HepG2 (cell line): ENCODE results near the gene TADA2A. TPM values are rescaled to one million over a fixed set of nuclear protein-coding genes. Genes with fewer than 3 reads are reported as not detected.

Experiments
- ATAC-seq: fragments of 200-7000 bp; cut with Tn5 transposase; 3 replicates; pipeline ENCODE4 v1.9.1; 2020; ENCODE audit warnings: mild to moderate bottlenecking, moderate library complexity
- BruUV-seq: library from RNA; stranded (reverse); fragments of 400-500 nt; replicated peaks from 2 replicates; lab custom pipeline; 2021; lab: Mats Ljungman, UMichigan
- CTCF ChIA-PET: fragments of 300-600 bp; formaldehyde crosslinking; extraction: SDS; loops from one replicate; lab custom pipeline; 2021; ENCODE audit warnings: low total read pairs, inconsistent platforms, low intra/inter-chr PET ratio; lab: Yijun Ruan, JAX
- POLR2A ChIA-PET: fragments of 350-600 bp; sonication (Branson Sonifier 250); formaldehyde crosslinking; loops from one replicate; lab custom pipeline; 2020; ENCODE audit warnings: antibody characterized with exemption, inconsistent platforms; lab: Yijun Ruan, JAX
- DNase-seq: peaks from one replicate; pipeline ENCODE4 v3.0.0-alpha.2; 2015; ENCODE audit warnings: low spot score
- FAIRE-seq: peaks from 3 replicates; lab custom pipeline; 2011; peaks lifted over from hg19 to GRCh38; lab: Jason Lieb, UNC
- H2AFZ ChIP-seq: one replicate; pipeline ENCODE4 v1.6.1; 2011; ENCODE audit warnings: low read length, inconsistent platforms
- H3K27ac ChIP-seq: fragments of 300-600 bp; 3 replicates; pipeline ENCODE4 v1.8.0; 2011; ENCODE audit warnings: mixed run types, mild to moderate bottlenecking, mixed read lengths, low read length, inconsistent platforms; ENCODE audit not compliant: insufficient read depth; ENCODE audit errors: extremely low read length
- H3K27me3 ChIP-seq, 2 experiments: fragments of 200-600 bp in 1 of 2; 2 replicates in 1 of 2; 3 replicates in 1 of 2; pipeline versions ENCODE4 v1.6.0 to v1.8.0; 2011; ENCODE audit warnings: low read length in 2 of 2, mild to moderate bottlenecking in 2 of 2, moderate library complexity in 2 of 2, inconsistent platforms in 1 of 2; ENCODE audit not compliant: insufficient read depth in 2 of 2, control insufficient read depth in 1 of 2
- H3K36me3 ChIP-seq, 2 experiments: fragments of 200-600 bp in 1 of 2; replicated peaks in 1 of 2; 2 replicates in 1 of 2; 3 replicates in 1 of 2; pipeline versions ENCODE4 v1.5.1 to v1.8.0; 2011; ENCODE audit warnings: low read length in 2 of 2, inconsistent platforms in 1 of 2; ENCODE audit not compliant: insufficient read depth in 2 of 2, control insufficient read depth in 1 of 2
- H3K4me1 ChIP-seq: 2 replicates; pipeline ENCODE4 v1.5.1; 2012; ENCODE audit warnings: low read length, inconsistent platforms; ENCODE audit not compliant: insufficient read depth
- H3K4me2 ChIP-seq: 2 replicates; pipeline ENCODE4 v1.6.0; 2011; ENCODE audit warnings: low read depth, low read length, inconsistent platforms
- H3K4me3 ChIP-seq, 3 experiments: fragments of 200-600 bp in 1 of 3; sonication (generic), shearing (Covaris generic) in 1 of 3; replicated peaks in 1 of 3; 2 replicates each; pipeline ENCODE4 v1.5.1; 2011 to 2016; ENCODE audit warnings: low read length in 3 of 3, inconsistent platforms in 2 of 3, low read depth in 2 of 3, mild to moderate bottlenecking in 2 of 3, control low read depth in 1 of 3, mixed read lengths in 1 of 3; ENCODE audit not compliant: insufficient read depth in 1 of 3
- H3K79me2 ChIP-seq: one replicate; pipeline ENCODE4 v1.6.1; 2011; ENCODE audit warnings: low read length, inconsistent platforms; ENCODE audit not compliant: insufficient read depth
- H3K9ac ChIP-seq: 2 replicates; pipeline ENCODE4 v1.6.0; 2011; ENCODE audit warnings: mild to moderate bottlenecking, low read depth, low read length, inconsistent platforms; ENCODE audit not compliant: insufficient read depth
- H3K9me3 ChIP-seq: 2 replicates; pipeline ENCODE4 v1.5.1; 2012; ENCODE audit warnings: mild to moderate bottlenecking, low read length
- H4K20me1 ChIP-seq: 2 replicates; pipeline ENCODE4 v1.6.0; 2011; ENCODE audit warnings: inconsistent platforms, mild to moderate bottlenecking, low read length, moderate library complexity; ENCODE audit not compliant: insufficient read depth
- ARID5B ChIP-seq: IDR thresholded peaks from 2 replicates; pipeline ENCODE4 v1.4.0; 2020; ENCODE audit warnings: mild to moderate bottlenecking, missing genetic modification reagents
- CEBPB ChIP-seq: IDR thresholded peaks from 2 replicates; pipeline ENCODE4 v1.6.1; 2011; ENCODE audit warnings: low read depth, low read length, improper control_type of control experiment, borderline replicate concordance
- EHMT2 ChIP-seq: fragments of 200-600 bp; sonication (generic); IDR thresholded peaks from 2 replicates; pipeline ENCODE4 v1.7.0; 2017; ENCODE audit warnings: antibody characterized with exemption, low read depth, low read length, borderline replicate concordance
- TRIM24 ChIP-seq: sonication (generic); formaldehyde crosslinking; IDR thresholded peaks from 2 replicates; pipeline ENCODE4 v1.8.0; 2022; ENCODE audit warnings: mild to moderate bottlenecking, missing genetic modification reagents
- in situ Hi-C: cut with HindIII; loops from 2 replicates; pipeline ENCODE4 v1.10.0; 2017; ENCODE audit warnings: low pct_unique_long_range_greater_than_20kb; ENCODE audit not compliant: extremely low pct_ligation_motif_present
- intact Hi-C: fragments of 100-400 bp; cut with micrococcal nuclease; formaldehyde crosslinking; loops from one replicate; pipeline ENCODE4 v1.10.0; 2022; ENCODE audit not compliant: unreplicated experiment
- polyA plus RNA-seq, 8 experiments: library from polyadenylated mRNA; depleted of rRNA in 3 of 8; stranded (reverse) in 7 of 8; unstranded in 1 of 8; fragments of >200 nt; fragmentation: Illumina TruSeq in 4 of 8; extraction: Trizol in 4 of 8; gene quantifications; 2 replicates each; pipeline versions ENCODE4 v1.2.1 to v1.2.3, GENCODE V29; 2011 to 2016; ENCODE audit warnings: low read depth in 4 of 8, missing spikeins in 1 of 8, mixed read lengths in 1 of 8; ENCODE audit not compliant: insufficient read depth in 1 of 8
- total RNA-seq, 5 experiments: library from RNA; depleted of rRNA; stranded (reverse); fragments of >200 nt; fragmentation: Illumina TruSeq; extraction: Trizol; gene quantifications; 2 replicates each; pipeline ENCODE4 v1.2.3, GENCODE V29; 2016; ENCODE audit warnings: low read depth in 1 of 5
- TF ChIP-seq, protein P1 (sequence below): sonication (generic); formaldehyde crosslinking; IDR thresholded peaks from 2 replicates; pipeline ENCODE4 v1.5.0; 2020; ENCODE audit warnings: missing genetic modification reagents

Gene TADA2A
- total and polyA plus RNA-seq, 2 of the 13 experiments (the other 11 are each of a cell fraction or from before 2014, with no cell fraction given), result 8.0 to 14.0 TPM

DNA sequence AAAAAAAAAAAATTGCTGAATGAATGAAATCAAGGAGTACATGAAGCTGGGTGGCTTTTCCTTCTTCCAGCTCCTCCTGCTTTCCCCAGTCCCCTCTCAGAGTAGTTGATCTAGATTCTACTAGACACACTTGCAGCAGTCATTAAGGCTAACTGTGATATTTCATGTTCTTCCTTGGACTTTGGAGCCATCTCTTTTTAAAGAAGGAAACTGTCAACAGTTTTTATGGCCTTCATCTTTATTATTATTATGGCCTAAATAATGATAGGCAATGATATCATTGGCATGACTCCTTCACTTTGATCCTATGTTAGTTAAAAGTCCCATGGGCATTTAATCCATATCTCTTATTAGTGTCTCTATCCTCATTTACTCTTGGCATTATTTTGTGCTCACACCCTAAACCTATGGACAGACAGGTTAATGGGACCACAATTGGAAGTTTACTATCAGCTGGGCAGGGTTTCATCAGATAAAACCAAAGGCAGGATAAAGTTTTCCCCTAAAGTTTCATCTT is 21.2 kb upstream of the TADA2A start:
- no peak for DNase-seq
- H3K9ac ChIP-seq, result no peak overlapping the region
- ChIA-PET POLR2A (no interaction called here), CTCF (no interaction called here)
- H2AFZ ChIP-seq, result no peak overlapping the region
- BruUV-seq, result no TSS peak
- no peaks in the 10 kb centered on the region for H3K4me1 ChIP-seq
- H3K36me3 ChIP-seq, result no peaks in the 10 kb centered on the region
- H3K4me3 ChIP-seq, result no peak overlapping the region
- no peaks in the 10 kb centered on the region for H3K27me3 ChIP-seq
- in situ Hi-C loops, result no loop called here
- no peak overlapping the region for H3K27ac ChIP-seq
- no peaks in the 10 kb centered on the region for H3K79me2 ChIP-seq
- no peak for TF ChIP-seq CEBPB
- no peak for TF ChIP-seq ARID5B
- no peak for TF ChIP-seq EHMT2
- TF ChIP-seq, protein P1, sequence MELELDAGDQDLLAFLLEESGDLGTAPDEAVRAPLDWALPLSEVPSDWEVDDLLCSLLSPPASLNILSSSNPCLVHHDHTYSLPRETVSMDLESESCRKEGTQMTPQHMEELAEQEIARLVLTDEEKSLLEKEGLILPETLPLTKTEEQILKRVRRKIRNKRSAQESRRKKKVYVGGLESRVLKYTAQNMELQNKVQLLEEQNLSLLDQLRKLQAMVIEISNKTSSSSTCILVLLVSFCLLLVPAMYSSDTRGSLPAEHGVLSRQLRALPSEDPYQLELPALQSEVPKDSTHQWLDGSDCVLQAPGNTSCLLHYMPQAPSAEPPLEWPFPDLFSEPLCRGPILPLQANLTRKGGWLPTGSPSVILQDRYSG (CRISPR knock-in tag), result no peak
- no peak for TF ChIP-seq TRIM24 (CRISPR knock-in tag)
- TF ChIP-seq, all 625 proteins: peak for 0
- H4K20me1 ChIP-seq, result no peaks in the 10 kb centered on the region
- no peak overlapping the region for H3K4me2 ChIP-seq
- FAIRE-seq (no peak), ATAC-seq (no peak)
- intact Hi-C loops, result no loop called here
- no peaks in the 10 kb centered on the region for H3K9me3 ChIP-seq
